HepG2 (cell line): ENCODE results near the gene DGAT2.

Source experiments
- EZH2 ChIP-seq: conservative IDR thresholded peaks from 2 replicates; pipeline ENCODE4 v1.6.1; 2012; ENCODE audit warnings: mild to moderate bottlenecking, low read depth, low read length, moderate library complexity
- RAD21 ChIP-seq: fragments of 450-650 bp; formaldehyde crosslinking; IDR thresholded peaks from 2 replicates; pipeline ENCODE4 v1.5.0; 2020; ENCODE audit warnings: mild to moderate bottlenecking
- SP1 ChIP-seq, 2 experiments: fragments of 450-650 bp in 1 of 2; sonication (generic) in 1 of 2; formaldehyde crosslinking in 1 of 2; IDR thresholded peaks; 2 replicates each; pipeline versions ENCODE4 v1.4.0 to v1.6.1; 2016 to 2020; ENCODE audit warnings: missing genetic modification reagents in 1 of 2
- YY1 ChIP-seq: IDR thresholded peaks from 2 replicates; pipeline ENCODE4 v1.6.1; 2011; ENCODE audit warnings: low read length, low read depth, moderate library complexity, mild to moderate bottlenecking; ENCODE audit not compliant: insufficient read depth, insufficient replicate concordance
- ZBTB7B ChIP-seq: sonication (generic); formaldehyde crosslinking; IDR thresholded peaks from 2 replicates; pipeline ENCODE4 v1.4.0; 2020; ENCODE audit warnings: missing genetic modification reagents
- ZNF329 ChIP-seq: sonication (generic); formaldehyde crosslinking; IDR thresholded peaks from 2 replicates; pipeline ENCODE4 v1.9.0; 2021; ENCODE audit warnings: low read depth, mild to moderate bottlenecking, missing genetic modification reagents
- ZNF496 ChIP-seq: sonication (generic); formaldehyde crosslinking; IDR thresholded peaks from 2 replicates; pipeline ENCODE4 v1.8.1; 2023; ENCODE audit warnings: mild to moderate bottlenecking, moderate library complexity, missing genetic modification reagents; ENCODE audit not compliant: insufficient replicate concordance
- TF ChIP-seq, protein P1 (sequence below): sonication (generic); formaldehyde crosslinking; IDR thresholded peaks from 2 replicates; pipeline ENCODE4 v1.5.0; 2020; ENCODE audit warnings: mild to moderate bottlenecking, missing genetic modification reagents, moderate library complexity
- TF ChIP-seq, protein P2 (sequence below): IDR thresholded peaks from 2 replicates; pipeline ENCODE4 v1.6.1; 2012; ENCODE audit warnings: inconsistent platforms

DNA sequence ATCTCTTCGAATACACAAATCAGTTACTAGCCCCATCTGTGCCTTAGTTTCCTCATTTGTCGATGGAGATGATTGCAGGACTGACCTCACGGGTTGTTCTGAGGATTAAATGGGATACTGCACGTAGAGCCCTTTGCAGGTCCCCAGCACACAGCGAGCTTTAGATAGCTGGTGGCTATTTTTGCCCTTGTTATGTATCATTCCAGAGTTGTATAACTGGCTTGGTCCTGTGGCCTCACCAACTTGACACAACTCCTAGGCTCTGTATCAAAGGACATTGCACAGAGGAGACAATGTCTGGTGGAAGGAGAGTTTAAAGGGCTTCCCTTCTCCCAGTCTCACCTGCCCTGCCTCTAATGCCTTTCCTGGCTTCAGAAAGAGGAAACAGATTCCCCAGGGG is 22.8 kb upstream of the DGAT2 start:
- TF ChIP-seq ZBTB7B (CRISPR knock-in tag), result no peak
- TF ChIP-seq ZNF496 (CRISPR knock-in tag), result no peak
- TF ChIP-seq SP1 (IDR thresholded peaks at IDR 0.05), result no peak
- no peak for TF ChIP-seq SP1 (CRISPR knock-in tag; IDR thresholded peaks at IDR 0.05)
- no peak for TF ChIP-seq YY1
- TF ChIP-seq, protein P1, sequence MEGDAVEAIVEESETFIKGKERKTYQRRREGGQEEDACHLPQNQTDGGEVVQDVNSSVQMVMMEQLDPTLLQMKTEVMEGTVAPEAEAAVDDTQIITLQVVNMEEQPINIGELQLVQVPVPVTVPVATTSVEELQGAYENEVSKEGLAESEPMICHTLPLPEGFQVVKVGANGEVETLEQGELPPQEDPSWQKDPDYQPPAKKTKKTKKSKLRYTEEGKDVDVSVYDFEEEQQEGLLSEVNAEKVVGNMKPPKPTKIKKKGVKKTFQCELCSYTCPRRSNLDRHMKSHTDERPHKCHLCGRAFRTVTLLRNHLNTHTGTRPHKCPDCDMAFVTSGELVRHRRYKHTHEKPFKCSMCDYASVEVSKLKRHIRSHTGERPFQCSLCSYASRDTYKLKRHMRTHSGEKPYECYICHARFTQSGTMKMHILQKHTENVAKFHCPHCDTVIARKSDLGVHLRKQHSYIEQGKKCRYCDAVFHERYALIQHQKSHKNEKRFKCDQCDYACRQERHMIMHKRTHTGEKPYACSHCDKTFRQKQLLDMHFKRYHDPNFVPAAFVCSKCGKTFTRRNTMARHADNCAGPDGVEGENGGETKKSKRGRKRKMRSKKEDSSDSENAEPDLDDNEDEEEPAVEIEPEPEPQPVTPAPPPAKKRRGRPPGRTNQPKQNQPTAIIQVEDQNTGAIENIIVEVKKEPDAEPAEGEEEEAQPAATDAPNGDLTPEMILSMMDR (CRISPR knock-in tag), result no peak
- TF ChIP-seq ZNF329 (CRISPR knock-in tag), result no peak
- TF ChIP-seq, protein P2, sequence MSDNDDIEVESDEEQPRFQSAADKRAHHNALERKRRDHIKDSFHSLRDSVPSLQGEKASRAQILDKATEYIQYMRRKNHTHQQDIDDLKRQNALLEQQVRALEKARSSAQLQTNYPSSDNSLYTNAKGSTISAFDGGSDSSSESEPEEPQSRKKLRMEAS, result no peak
- no peak for TF ChIP-seq RAD21 (CRISPR knock-in tag)
- no peak for TF ChIP-seq EZH2
